Nephron (organoid): ENCODE data around the gene STOML3.

Experiments
- H3K27ac Mint-ChIP-seq, 3 experiments: 2 replicates each; pipeline ENCODE4 v1.8.0; 2020; ENCODE audit warnings: mixed read lengths in 3 of 3, mild to moderate bottlenecking in 2 of 3, moderate library complexity in 1 of 3
- H3K27me3 Mint-ChIP-seq: 2 replicates; pipeline ENCODE4 v1.8.0; 2021; ENCODE audit warnings: low read depth, mild to moderate bottlenecking, moderate library complexity, mixed read lengths
- H3K36me3 Mint-ChIP-seq: 2 replicates; pipeline ENCODE4 v1.8.0; 2020; ENCODE audit warnings: low read depth, mixed read lengths
- H3K4me1 Mint-ChIP-seq: 2 replicates; pipeline ENCODE4 v1.8.0; 2020; ENCODE audit warnings: mixed read lengths
- H3K4me3 Mint-ChIP-seq, 3 experiments: 2 replicates each; pipeline ENCODE4 v1.8.0; 2020; ENCODE audit warnings: mild to moderate bottlenecking in 3 of 3, mixed read lengths in 3 of 3, moderate library complexity in 2 of 3
- H3K9me3 Mint-ChIP-seq: 2 replicates; pipeline ENCODE4 v1.8.0; 2020; ENCODE audit warnings: mixed read lengths
- TF ChIP-seq, protein P1 (sequence below), 3 experiments: fragments of 200-600 bp; sonication (generic); IDR thresholded peaks; one replicate each; pipeline ENCODE4 v1.5.0; 2021; ENCODE audit warnings: antibody characterized with exemption in 3 of 3; ENCODE audit not compliant: unreplicated experiment in 3 of 3

Gene STOML3, protein sequence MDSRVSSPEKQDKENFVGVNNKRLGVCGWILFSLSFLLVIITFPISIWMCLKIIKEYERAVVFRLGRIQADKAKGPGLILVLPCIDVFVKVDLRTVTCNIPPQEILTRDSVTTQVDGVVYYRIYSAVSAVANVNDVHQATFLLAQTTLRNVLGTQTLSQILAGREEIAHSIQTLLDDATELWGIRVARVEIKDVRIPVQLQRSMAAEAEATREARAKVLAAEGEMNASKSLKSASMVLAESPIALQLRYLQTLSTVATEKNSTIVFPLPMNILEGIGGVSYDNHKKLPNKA

GRCh38 chr13:38990693-38991092 lies at the start of gene STOML3:
Gene STOML3 (minus strand): TSS chr13:38990831. CDS start chr13:38990721, 110 bp downstream.
- Mint-ChIP-seq H3K36me3 (no peaks in the 10 kb centered on the region), H3K27ac (no peak within 1 kb of the TSS), H3K4me1 (peaks cover 7% of the 10 kb centered on the region), H3K9me3 (no peaks in the 10 kb centered on the region), H3K27me3 (no peaks in the 10 kb centered on the region), H3K4me3 (no peak within 1 kb of the TSS)
- TF ChIP-seq, protein P1, sequence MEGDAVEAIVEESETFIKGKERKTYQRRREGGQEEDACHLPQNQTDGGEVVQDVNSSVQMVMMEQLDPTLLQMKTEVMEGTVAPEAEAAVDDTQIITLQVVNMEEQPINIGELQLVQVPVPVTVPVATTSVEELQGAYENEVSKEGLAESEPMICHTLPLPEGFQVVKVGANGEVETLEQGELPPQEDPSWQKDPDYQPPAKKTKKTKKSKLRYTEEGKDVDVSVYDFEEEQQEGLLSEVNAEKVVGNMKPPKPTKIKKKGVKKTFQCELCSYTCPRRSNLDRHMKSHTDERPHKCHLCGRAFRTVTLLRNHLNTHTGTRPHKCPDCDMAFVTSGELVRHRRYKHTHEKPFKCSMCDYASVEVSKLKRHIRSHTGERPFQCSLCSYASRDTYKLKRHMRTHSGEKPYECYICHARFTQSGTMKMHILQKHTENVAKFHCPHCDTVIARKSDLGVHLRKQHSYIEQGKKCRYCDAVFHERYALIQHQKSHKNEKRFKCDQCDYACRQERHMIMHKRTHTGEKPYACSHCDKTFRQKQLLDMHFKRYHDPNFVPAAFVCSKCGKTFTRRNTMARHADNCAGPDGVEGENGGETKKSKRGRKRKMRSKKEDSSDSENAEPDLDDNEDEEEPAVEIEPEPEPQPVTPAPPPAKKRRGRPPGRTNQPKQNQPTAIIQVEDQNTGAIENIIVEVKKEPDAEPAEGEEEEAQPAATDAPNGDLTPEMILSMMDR (IDR thresholded peaks at IDR 0.05; ENCODE audit: unreplicated experiment in 3 of 3), result no peak

- H3K4me1 Mint-ChIP-seq, result peaks cover 26% of the 10 kb centered on the region
- H3K4me3 Mint-ChIP-seq, result peak overlapping the region; percentile 40 to 72 (median 54)
- H3K27me3 Mint-ChIP-seq, result no peaks in the 10 kb centered on the region
- H3K9me3 Mint-ChIP-seq, result no peaks in the 10 kb centered on the region
- H3K27ac Mint-ChIP-seq, result no peak overlapping the region
- peaks cover 21% of the 10 kb centered on the region for H3K36me3 Mint-ChIP-seq
- TF ChIP-seq, protein P1 (IDR thresholded peaks at IDR 0.05; ENCODE audit: unreplicated experiment in 3 of 3), result no peak
These were observed 49.6 kb upstream of the STOML3 start for GRCh38 chr13:39040206-39040605.

- Mint-ChIP-seq H3K4me1 (peaks cover 36% of the 10 kb centered on the region), H3K36me3 (peaks cover 12% of the 10 kb centered on the region), H3K27ac (peak overlapping the region; percentile 100), H3K4me3 (peak overlapping the region; percentile 94 to 99 (median 98)), H3K27me3 (no peaks in the 10 kb centered on the region), H3K9me3 (no peaks in the 10 kb centered on the region)
- TF ChIP-seq, protein P1 (IDR thresholded peaks at IDR 0.05; ENCODE audit: unreplicated experiment in 3 of 3), result no peak
These were observed 48.4 kb upstream of the STOML3 start for GRCh38 chr13:39039041-39039440.

DNA sequence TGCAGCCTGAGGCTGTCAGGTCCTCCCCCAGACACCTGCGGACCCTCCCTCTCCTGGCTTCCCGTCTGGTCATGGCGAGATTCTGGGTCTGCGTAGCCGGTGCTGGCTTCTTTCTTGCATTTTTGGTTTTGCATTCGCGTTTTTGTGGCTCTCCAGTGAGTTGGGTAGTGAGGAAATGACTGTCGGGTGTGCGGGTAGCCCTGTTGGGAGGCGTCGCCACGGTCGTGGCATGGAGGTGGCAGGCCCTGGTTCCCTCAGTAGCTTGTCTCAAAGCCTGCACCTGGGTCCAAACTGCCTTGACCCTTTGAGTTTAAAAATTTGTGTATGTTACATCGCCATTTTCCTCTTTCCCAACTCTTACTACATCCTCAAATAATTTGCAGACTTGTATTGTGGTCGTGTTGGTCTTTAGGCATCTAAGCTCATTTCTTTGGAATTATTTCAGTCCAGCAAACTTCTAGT lies 48.0 kb upstream of the STOML3 start:
- H3K27ac Mint-ChIP-seq, result peak overlapping the region; percentile 100
- TF ChIP-seq, protein P1 (IDR thresholded peaks at IDR 0.05; ENCODE audit: unreplicated experiment in 3 of 3), result no peak
- peaks cover 8% of the 10 kb centered on the region for H3K36me3 Mint-ChIP-seq
- peak overlapping the region; percentile 94 to 99 (median 98) for H3K4me3 Mint-ChIP-seq
- H3K4me1 Mint-ChIP-seq, result peaks cover 41% of the 10 kb centered on the region
- no peaks in the 10 kb centered on the region for H3K27me3 Mint-ChIP-seq
- no peaks in the 10 kb centered on the region for H3K9me3 Mint-ChIP-seq

- no peaks in the 10 kb centered on the region for H3K9me3 Mint-ChIP-seq
- H3K27me3 Mint-ChIP-seq, result no peaks in the 10 kb centered on the region
- TF ChIP-seq, protein P1 (IDR thresholded peaks at IDR 0.05; ENCODE audit: unreplicated experiment in 3 of 3), result no peak
- H3K27ac Mint-ChIP-seq, result peak within 1 kb of the TSS; percentile 100
- peak within 1 kb of the TSS; percentile 94 to 99 (median 98) for H3K4me3 Mint-ChIP-seq
- H3K36me3 Mint-ChIP-seq, result peaks cover 4% of the 10 kb centered on the region
- peaks cover 41% of the 10 kb centered on the region for H3K4me1 Mint-ChIP-seq
These were observed 47.4 kb upstream of the STOML3 start, which contains the start of the genes NHLRC3 and PROSER1 for GRCh38 chr13:39037880-39038568. Gene NHLRC3 (plus strand): TSS chr13:39038456. CDS start chr13:39038640, 184 bp downstream. Gene PROSER1 (minus strand): TSS chr13:39038089. CDS start chr13:39037242, 847 bp downstream.
